COLO668 (cell line): ENCODE measurements around the gene NELL1.

Source experiments
- DNase-seq: peaks from one replicate; lab custom pipeline; 2025; ENCODE audit not compliant: unreplicated experiment; lab: John Stamatoyannopoulos, UW

Gene NELL1

GRCh38 chr11:20668844-20669819 lies at the start of gene NELL1:
TSS of gene NELL1 (plus strand) at chr11:20669586.
- DNase-seq = peak; percentile 79

GRCh38 chr11:20620988-20621387 lies 48.4 kb upstream of the NELL1 start:
- DNase-seq = no peak

GRCh38 chr11:20621679-20622078 lies 47.7 kb upstream of the NELL1 start:
- peak; percentile 20 for DNase-seq

- no peak for DNase-seq
Observed at GRCh38 chr11:20623252-20623651, 46.1 kb upstream of the NELL1 start.

- DNase-seq = peak; percentile 20
Observed at GRCh38 chr11:20626279-20626678, 43.1 kb upstream of the NELL1 start.

GRCh38 chr11:20627026-20627425 lies 42.4 kb upstream of the NELL1 start:
- DNase-seq = no peak

- no peak for DNase-seq
Observed at GRCh38 chr11:20627701-20628100, 41.7 kb upstream of the NELL1 start.

- peak; percentile 42 for DNase-seq
Observed at GRCh38 chr11:20631519-20632168, 37.7 kb upstream of the NELL1 start.

GRCh38 chr11:20632169-20632532 lies 37.2 kb upstream of the NELL1 start:
- DNase-seq = no peak

GRCh38 chr11:20634044-20634443 lies 35.3 kb upstream of the NELL1 start:
- peak; percentile 19 for DNase-seq

- DNase-seq = no peak
Observed at GRCh38 chr11:20634781-20635180, 34.6 kb upstream of the NELL1 start.

- DNase-seq = no peak
Observed at GRCh38 chr11:20638074-20638473, 31.3 kb upstream of the NELL1 start.

- DNase-seq = no peak
Observed at GRCh38 chr11:20639688-20640087, 29.7 kb upstream of the NELL1 start.

- no peak for DNase-seq
Observed at GRCh38 chr11:20640401-20640800, 29.0 kb upstream of the NELL1 start.

- DNase-seq = no peak
Observed at GRCh38 chr11:20644360-20644759, 25.0 kb upstream of the NELL1 start.

GRCh38 chr11:20647976-20648565 lies 21.3 kb upstream of the NELL1 start:
- DNase-seq = peak; percentile 71

GRCh38 chr11:20652150-20652806 lies 17.1 kb upstream of the NELL1 start:
- DNase-seq = no peak

GRCh38 chr11:20654038-20654437 lies 15.3 kb upstream of the NELL1 start:
- DNase-seq = no peak

- no peak for DNase-seq
Observed at GRCh38 chr11:20656901-20657300, 12.5 kb upstream of the NELL1 start.

GRCh38 chr11:20658135-20658534 lies 11.3 kb upstream of the NELL1 start:
- peak; percentile 66 for DNase-seq

- no peak for DNase-seq
Observed at GRCh38 chr11:20661445-20661844, 7.9 kb upstream of the NELL1 start.
